ENCODE measurements around the gene VTA1.

The VTA1 gene

GRCh38 chr6:142162780-142163179, 15.7 kb downstream of the VTA1 start:
- no peak for TF ChIP-seq CTCF (IDR thresholded peaks at IDR 0.05; ENCODE audit: insufficient read depth, low read length, poor library complexity, severe bottlenecking)
- no peaks in the 10 kb centered on the region for H3K27me3 ChIP-seq (replicated peaks; ENCODE audit: control insufficient read depth, insufficient read depth, low read length)
- peaks cover 2% of the 10 kb centered on the region; the same call in 1 of the 2 replicates for H3K36me3 ChIP-seq (ENCODE audit: control insufficient read depth, insufficient read depth, low read length)
- DNase-seq (ENCODE audit: extremely low read depth, insufficient read length), result no peak
- H3K4me3 ChIP-seq (replicated peaks; ENCODE audit: low read depth, low read length), result no peak overlapping the region

- Histone ChIP-seq H3K4me3 (replicated peaks; ENCODE audit: low read depth, low read length) (no peak overlapping the region), H3K27me3 (replicated peaks; ENCODE audit: control insufficient read depth, insufficient read depth, low read length) (no peaks in the 10 kb centered on the region), H3K36me3 (ENCODE audit: control insufficient read depth, insufficient read depth, low read length) (peaks cover 2% of the 10 kb centered on the region; the same call in 1 of the 2 replicates)
- TF ChIP-seq CTCF (IDR thresholded peaks at IDR 0.05; ENCODE audit: insufficient read depth, low read length, poor library complexity, severe bottlenecking), result no peak
- DNase-seq (ENCODE audit: extremely low read depth, insufficient read length), result no peak
Measured at GRCh38 chr6:142165227-142165626, 18.2 kb downstream of the VTA1 start.

- H3K36me3 ChIP-seq (ENCODE audit: control insufficient read depth, insufficient read depth, low read length), result peaks cover 2% of the 10 kb centered on the region; the same call in 1 of the 2 replicates
- DNase-seq (ENCODE audit: extremely low read depth, insufficient read length), result no peak
- no peaks in the 10 kb centered on the region for H3K27me3 ChIP-seq (replicated peaks; ENCODE audit: control insufficient read depth, insufficient read depth, low read length)
- H3K4me3 ChIP-seq (replicated peaks; ENCODE audit: low read depth, low read length), result no peak overlapping the region
- no peak for TF ChIP-seq CTCF (IDR thresholded peaks at IDR 0.05; ENCODE audit: insufficient read depth, low read length, poor library complexity, severe bottlenecking)
Measured at GRCh38 chr6:142167071-142167470, 20.0 kb downstream of the VTA1 start.

GRCh38 chr6:142167486-142167885, 20.4 kb downstream of the VTA1 start:
- peaks cover 2% of the 10 kb centered on the region for H3K36me3 ChIP-seq (ENCODE audit: control insufficient read depth, insufficient read depth, low read length)
- no peak for DNase-seq (ENCODE audit: extremely low read depth, insufficient read length)
- H3K4me3 ChIP-seq (replicated peaks; ENCODE audit: low read depth, low read length), result no peak overlapping the region
- no peak for TF ChIP-seq CTCF (IDR thresholded peaks at IDR 0.05; ENCODE audit: insufficient read depth, low read length, poor library complexity, severe bottlenecking)
- no peaks in the 10 kb centered on the region for H3K27me3 ChIP-seq (replicated peaks; ENCODE audit: control insufficient read depth, insufficient read depth, low read length)

- no peak overlapping the region for H3K4me3 ChIP-seq (replicated peaks; ENCODE audit: low read depth, low read length)
- no peak for TF ChIP-seq CTCF (IDR thresholded peaks at IDR 0.05; ENCODE audit: insufficient read depth, low read length, poor library complexity, severe bottlenecking)
- H3K27me3 ChIP-seq (replicated peaks; ENCODE audit: control insufficient read depth, insufficient read depth, low read length), result no peaks in the 10 kb centered on the region
- no peak for DNase-seq (ENCODE audit: extremely low read depth, insufficient read length)
- H3K36me3 ChIP-seq (ENCODE audit: control insufficient read depth, insufficient read depth, low read length), result peaks cover 2% of the 10 kb centered on the region
Measured at GRCh38 chr6:142171351-142171750, 24.3 kb downstream of the VTA1 start.

GRCh38 chr6:142172758-142173157, 25.7 kb downstream of the VTA1 start:
- no peak for TF ChIP-seq CTCF (IDR thresholded peaks at IDR 0.05; ENCODE audit: insufficient read depth, low read length, poor library complexity, severe bottlenecking)
- no peak overlapping the region for H3K4me3 ChIP-seq (replicated peaks; ENCODE audit: low read depth, low read length)
- H3K27me3 ChIP-seq (replicated peaks; ENCODE audit: control insufficient read depth, insufficient read depth, low read length), result no peaks in the 10 kb centered on the region
- no peak for DNase-seq (ENCODE audit: extremely low read depth, insufficient read length)
- H3K36me3 ChIP-seq (ENCODE audit: control insufficient read depth, insufficient read depth, low read length), result no peaks in the 10 kb centered on the region; the same call in none of the 2 replicates
